Neuron (in vitro differentiated cells): ENCODE measurements around the gene FAM153A.
"Not testable (repeated sequence)": the region's sequence is repeated elsewhere in the genome, so short reads cannot be mapped to it uniquely, and the experiment has no call there.

ENCODE experiments used
- H2AFZ ChIP-seq: one replicate; pipeline ENCODE4 v1.6.1; 2013; ENCODE audit warnings: low read depth, mild to moderate bottlenecking, inconsistent platforms, low read length, moderate library complexity
- H3K27me3 ChIP-seq: one replicate; pipeline ENCODE4 v1.6.1; 2013; ENCODE audit warnings: low read length; ENCODE audit not compliant: insufficient read depth
- H3K36me3 ChIP-seq: one replicate; pipeline ENCODE4 v1.6.1; 2013; ENCODE audit warnings: low read length; ENCODE audit not compliant: insufficient read depth
- H3K4me1 ChIP-seq: one replicate; pipeline ENCODE4 v1.6.1; 2013; ENCODE audit warnings: low read length; ENCODE audit not compliant: insufficient read depth
- H3K4me3 ChIP-seq: 2 replicates; pipeline ENCODE4 v1.5.1; 2013; ENCODE audit warnings: mild to moderate bottlenecking, low read length, moderate library complexity
- H3K9me3 ChIP-seq: one replicate; pipeline ENCODE4 v1.6.1; 2013; ENCODE audit warnings: low read length

The FAM153A gene

GRCh38 chr5:177793272-177793671, 10.6 kb upstream of the FAM153A start:
- not testable (repeated sequence) for H3K4me3 ChIP-seq, H3K27me3 ChIP-seq, H3K4me1 ChIP-seq, H2AFZ ChIP-seq, H3K9me3 ChIP-seq, H3K36me3 ChIP-seq

- not testable (repeated sequence) for H3K9me3 ChIP-seq, H3K4me1 ChIP-seq, H2AFZ ChIP-seq, H3K4me3 ChIP-seq, H3K36me3 ChIP-seq, H3K27me3 ChIP-seq
Observed at GRCh38 chr5:177791649-177792048, 8.9 kb upstream of the FAM153A start.

DNA sequence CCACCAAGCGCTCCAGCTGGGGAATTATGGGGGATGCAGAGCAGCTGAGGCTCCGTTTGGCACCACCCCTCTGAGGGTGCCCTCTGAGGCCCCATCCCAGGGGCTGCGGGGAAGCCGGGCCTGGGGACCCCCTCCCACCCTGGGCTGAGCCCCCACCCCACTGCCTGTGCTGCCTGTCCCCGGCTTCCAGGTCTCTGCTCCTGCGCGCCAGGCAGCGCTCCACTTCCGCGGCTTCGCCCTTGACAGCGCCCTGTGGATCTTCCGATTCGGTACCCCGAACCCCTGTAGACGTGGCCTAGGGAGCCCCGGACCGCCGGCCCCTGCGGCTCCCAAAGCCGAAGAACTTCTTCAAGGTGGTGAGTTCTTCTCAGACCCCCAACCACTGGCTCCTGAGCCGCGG, 530 bp downstream of the FAM153A start:
- not testable (repeated sequence) for H3K4me3 ChIP-seq, H3K27me3 ChIP-seq, H3K9me3 ChIP-seq, H2AFZ ChIP-seq, H3K4me1 ChIP-seq, H3K36me3 ChIP-seq

DNA sequence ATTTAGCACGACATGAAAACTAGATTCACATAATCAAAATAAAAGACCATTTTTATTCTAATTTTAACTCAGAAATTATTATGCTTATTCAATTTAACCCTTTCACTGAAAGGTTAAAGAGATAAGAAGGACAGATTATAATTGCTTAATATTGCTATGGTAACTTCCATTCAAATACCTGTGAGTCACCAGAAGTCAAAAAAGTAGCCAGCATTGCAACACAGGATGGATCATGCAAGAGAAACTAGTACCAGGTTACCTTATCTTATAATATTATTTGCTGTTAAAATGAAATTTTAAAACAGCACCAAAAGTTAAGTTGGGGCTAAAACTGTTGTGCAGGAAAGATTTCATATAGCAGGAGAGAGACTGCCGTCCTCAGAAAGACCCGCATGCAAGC, 11.5 kb downstream of the FAM153A start:
- H2AFZ ChIP-seq, H3K4me1 ChIP-seq, H3K27me3 ChIP-seq, H3K4me3 ChIP-seq, H3K9me3 ChIP-seq, H3K36me3 ChIP-seq: not testable (repeated sequence)

GRCh38 chr5:177770646-177771045, 12.1 kb downstream of the FAM153A start:
- H3K36me3 ChIP-seq, H2AFZ ChIP-seq, H3K4me1 ChIP-seq, H3K9me3 ChIP-seq, H3K4me3 ChIP-seq, H3K27me3 ChIP-seq: not testable (repeated sequence)

DNA sequence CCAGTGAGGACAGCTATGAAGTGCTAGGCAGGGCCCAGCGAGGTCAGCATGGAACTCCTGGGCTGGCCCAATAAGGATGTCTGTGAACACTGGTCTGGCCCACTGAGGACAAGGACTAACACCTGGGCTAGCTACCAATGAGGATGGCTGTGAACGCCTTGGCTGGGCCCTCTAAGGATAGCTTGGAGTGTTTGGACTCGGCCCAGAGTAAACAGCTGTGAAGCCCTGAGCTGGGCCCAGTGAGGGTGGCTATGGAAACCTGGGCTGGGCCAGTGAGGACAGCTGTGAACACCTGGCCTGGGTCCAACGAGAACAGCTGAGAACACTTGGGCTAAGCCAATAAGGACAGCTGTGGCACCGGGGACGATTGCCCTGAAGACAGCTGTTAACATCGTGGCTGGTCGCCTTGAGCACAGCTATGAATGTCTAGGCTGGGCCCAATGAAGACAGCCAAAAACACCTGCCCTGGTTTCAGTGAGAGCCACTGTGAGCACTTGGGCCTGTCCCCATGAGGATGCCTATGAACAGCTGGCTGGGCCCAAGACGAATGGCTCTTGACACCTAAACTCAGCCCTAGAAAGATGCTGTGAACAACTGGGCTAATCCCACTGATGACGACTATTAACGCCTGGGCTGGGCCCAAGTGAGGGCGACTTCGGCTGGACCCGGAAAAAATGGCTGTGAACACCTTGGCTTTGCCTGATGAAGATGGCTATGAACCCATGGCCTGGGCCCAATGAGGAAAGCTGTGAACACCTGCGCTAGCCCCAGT, 18.8 kb downstream of the FAM153A start:
- not testable (repeated sequence) for H3K4me1 ChIP-seq, H3K9me3 ChIP-seq, H2AFZ ChIP-seq, H3K36me3 ChIP-seq, H3K4me3 ChIP-seq, H3K27me3 ChIP-seq

DNA sequence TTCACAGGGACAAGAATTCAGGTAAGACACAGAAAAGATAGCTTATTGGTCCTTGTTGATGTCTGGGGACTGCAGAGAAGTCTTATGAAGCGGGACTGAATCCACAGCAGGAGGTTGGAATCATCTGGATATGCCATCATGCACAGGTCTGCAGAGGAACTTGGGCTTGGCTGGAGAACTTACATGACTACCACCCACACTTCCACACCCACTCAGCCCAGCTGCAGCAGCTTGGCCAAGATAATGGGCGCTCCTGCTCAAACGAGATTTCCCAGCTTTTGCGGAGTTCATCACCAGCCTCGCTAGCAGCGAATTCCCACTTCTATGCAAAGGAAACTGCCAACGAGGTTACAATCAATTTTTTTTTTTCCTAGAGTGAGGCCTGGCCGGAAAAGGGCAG, 21.7 kb downstream of the FAM153A start:
- not testable (repeated sequence) for H3K4me3 ChIP-seq, H3K4me1 ChIP-seq, H3K36me3 ChIP-seq, H3K27me3 ChIP-seq, H3K9me3 ChIP-seq, H2AFZ ChIP-seq

- not testable (repeated sequence) for H2AFZ ChIP-seq, H3K4me1 ChIP-seq, H3K4me3 ChIP-seq, H3K9me3 ChIP-seq, H3K36me3 ChIP-seq, H3K27me3 ChIP-seq
Observed at GRCh38 chr5:177747354-177747753, 35.3 kb downstream of the FAM153A start.

- H3K4me3 ChIP-seq, H3K4me1 ChIP-seq, H3K9me3 ChIP-seq, H3K36me3 ChIP-seq, H2AFZ ChIP-seq, H3K27me3 ChIP-seq: not testable (repeated sequence)
Observed at GRCh38 chr5:177724858-177725257, 57.8 kb downstream of the FAM153A start.

DNA sequence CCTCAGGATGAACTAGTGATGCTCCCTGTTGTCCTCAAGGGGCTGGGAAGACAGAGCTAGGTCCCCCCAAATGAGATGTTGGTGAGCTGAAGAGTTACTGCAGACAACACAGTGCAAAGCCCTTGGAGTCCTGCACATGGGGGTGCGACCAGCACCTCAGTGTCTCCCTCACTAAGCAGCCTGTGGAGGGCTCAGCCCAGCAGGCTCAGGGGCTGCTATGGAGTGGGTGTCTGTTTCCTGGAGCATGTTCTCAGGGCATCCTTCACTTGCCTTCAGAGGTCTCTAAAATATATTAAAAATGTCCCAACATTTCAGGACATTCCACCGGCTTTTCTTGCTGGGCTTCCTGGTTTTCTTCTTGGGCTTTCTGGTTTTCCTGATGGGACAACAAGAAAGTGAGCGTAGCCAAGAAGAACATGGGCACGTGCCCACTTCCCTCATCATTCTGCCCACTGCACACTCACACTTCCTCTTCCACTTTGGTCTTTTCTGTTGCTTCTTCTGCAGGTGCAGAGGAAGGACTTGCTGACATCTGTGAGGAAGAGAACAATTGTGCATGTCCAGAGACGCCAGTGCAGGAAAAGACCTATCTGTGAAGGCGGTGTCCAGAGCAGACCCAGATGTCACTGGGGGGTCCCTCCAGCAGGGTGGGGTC, 58.7 kb downstream of the FAM153A start:
- not testable (repeated sequence) for H3K9me3 ChIP-seq, H3K27me3 ChIP-seq, H3K4me3 ChIP-seq, H2AFZ ChIP-seq, H3K36me3 ChIP-seq, H3K4me1 ChIP-seq

- not testable (repeated sequence) for H3K4me3 ChIP-seq, H3K36me3 ChIP-seq, H3K9me3 ChIP-seq, H3K27me3 ChIP-seq, H2AFZ ChIP-seq, H3K4me1 ChIP-seq
Observed at GRCh38 chr5:177722829-177723228, 59.9 kb downstream of the FAM153A start.

DNA sequence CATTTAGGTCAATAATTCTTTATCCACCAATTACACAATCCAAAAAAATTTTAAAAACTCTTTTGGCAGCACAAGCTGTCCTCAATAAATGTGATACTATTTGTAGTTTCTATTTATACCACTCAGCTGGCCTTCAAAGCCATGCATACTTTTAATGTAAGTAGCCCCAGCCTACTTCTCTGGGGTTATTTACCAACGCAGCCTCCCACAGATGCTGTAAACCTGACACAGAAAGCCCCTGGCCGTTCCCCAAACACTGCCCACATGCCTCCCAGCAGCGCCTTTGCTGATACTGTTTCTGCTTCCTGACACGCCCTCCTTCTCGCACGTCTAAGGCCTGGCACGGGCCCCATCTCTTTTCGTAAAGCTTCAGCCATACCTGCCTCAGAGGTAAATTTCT, 62.7 kb downstream of the FAM153A start:
- not testable (repeated sequence) for H2AFZ ChIP-seq, H3K4me3 ChIP-seq, H3K27me3 ChIP-seq, H3K36me3 ChIP-seq, H3K4me1 ChIP-seq, H3K9me3 ChIP-seq

GRCh38 chr5:177715423-177715822, 67.3 kb downstream of the FAM153A start:
- not testable (repeated sequence) for H3K4me3 ChIP-seq, H3K27me3 ChIP-seq, H2AFZ ChIP-seq, H3K9me3 ChIP-seq, H3K36me3 ChIP-seq, H3K4me1 ChIP-seq

DNA sequence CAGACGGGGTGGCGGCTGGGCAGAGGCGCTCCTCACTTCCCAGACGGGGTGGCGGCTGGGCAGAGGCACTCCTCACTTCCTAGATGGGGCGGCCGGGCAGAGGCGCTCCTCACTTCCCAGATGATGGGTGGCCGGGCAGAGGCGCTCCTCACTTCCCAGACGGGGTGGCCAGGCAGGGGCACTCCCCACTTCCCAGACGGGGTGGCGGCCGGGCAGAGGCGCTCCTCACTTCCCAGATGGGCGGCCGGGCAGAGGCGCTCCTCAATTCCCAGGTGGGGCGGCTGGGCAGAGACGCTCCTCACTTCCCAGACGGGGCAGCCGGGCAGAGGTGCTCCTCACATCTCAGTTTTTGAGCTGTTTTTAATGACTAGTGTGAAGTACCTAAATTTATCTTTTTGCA, 86.6 kb downstream of the FAM153A start:
- H3K4me3 ChIP-seq, H3K27me3 ChIP-seq, H2AFZ ChIP-seq: not testable (repeated sequence)

More for the DNA sequence above, 86.6 kb downstream of the FAM153A start:
- not testable (repeated sequence) for H3K36me3 ChIP-seq, H3K9me3 ChIP-seq, H3K4me1 ChIP-seq
